Uterus (tissue), 4 donors: ENCODE data around the gene CYP2W1. TPM values are rescaled to one million over a fixed set of nuclear protein-coding genes. Genes with fewer than 3 reads are reported as not detected.
A peak's percentile ranks its signal among the peaks of the same experiment; 100 is the strongest.

Experiments used
- DNase-seq, 2 donors: peaks; one replicate each; pipeline ENCODE4 v3.0.0-alpha.2; 2019 to 2020
- H3K27ac ChIP-seq, 2 donors: fragments of 200-600 bp; sonication (generic); 1 replicate in 1 of 2; 2 replicates in 1 of 2; pipeline ENCODE4 v1.5.1; 2016 to 2018
- H3K27me3 ChIP-seq, 2 donors: fragments of 200-600 bp; sonication (generic); one replicate each; pipeline ENCODE4 v1.5.1; 2018 to 2019; ENCODE audit warnings: control low read depth in 1 of 2
- H3K36me3 ChIP-seq, 2 donors: fragments of 200-600 bp; sonication (generic); one replicate each; pipeline ENCODE4 v1.5.1; 2019; ENCODE audit warnings: control low read depth in 1 of 2
- H3K4me1 ChIP-seq, 2 donors: fragments of 200-600 bp; sonication (generic); one replicate each; pipeline ENCODE4 v1.5.1; 2018 to 2019; ENCODE audit warnings: control low read depth in 1 of 2
- H3K4me3 ChIP-seq, 2 donors: fragments of 200-600 bp; sonication (generic); 1 replicate in 1 of 2; 2 replicates in 1 of 2; pipeline ENCODE4 v1.5.1; 2018 to 2019; ENCODE audit warnings: mild to moderate bottlenecking in 1 of 2
- H3K9me3 ChIP-seq, 2 donors: fragments of 200-600 bp; sonication (generic); one replicate each; pipeline ENCODE4 v1.5.1; 2019; ENCODE audit warnings: control low read depth in 1 of 2
- POLR2A ChIP-seq, 2 donors: fragments of 450-650 bp; IDR thresholded peaks; one replicate each; pipeline ENCODE4 v1.6.1; 2016; ENCODE audit warnings: antibody characterized with exemption in 2 of 2, mild to moderate bottlenecking in 1 of 2, moderate library complexity in 1 of 2
- intact Hi-C: fragments of 100-400 bp; cut with DNase I; formaldehyde crosslinking; loops from one replicate; pipeline ENCODE4 v1.15.1; 2023; ENCODE audit warnings: low total_unique reads
- total RNA-seq, 4 donors: library from RNA; depleted of rRNA in 3 of 4; stranded (reverse); fragments of >200 nt in 3 of 4; gene quantifications; one replicate each; pipeline versions ENCODE4 v1.1.0 to v1.2.4, GENCODE V29; 2014 to 2023
- TF ChIP-seq, protein P1 (sequence below), 4 experiments: fragments of 200-600 bp in 2 of 4; fragments of 450-650 bp in 2 of 4; sonication (generic) in 2 of 4; IDR thresholded peaks; one replicate each; pipeline ENCODE4 v1.5.1; 2016 to 2019; ENCODE audit warnings: antibody characterized with exemption in 4 of 4, mild to moderate bottlenecking in 2 of 4, moderate library complexity in 1 of 4
- donor health status: DM: yes; HTN: yes; CAD: no.

The CYP2W1 gene
- total RNA-seq, 4 donors from 2014 or later = 6.6 TPM; not detected in 3

DNA sequence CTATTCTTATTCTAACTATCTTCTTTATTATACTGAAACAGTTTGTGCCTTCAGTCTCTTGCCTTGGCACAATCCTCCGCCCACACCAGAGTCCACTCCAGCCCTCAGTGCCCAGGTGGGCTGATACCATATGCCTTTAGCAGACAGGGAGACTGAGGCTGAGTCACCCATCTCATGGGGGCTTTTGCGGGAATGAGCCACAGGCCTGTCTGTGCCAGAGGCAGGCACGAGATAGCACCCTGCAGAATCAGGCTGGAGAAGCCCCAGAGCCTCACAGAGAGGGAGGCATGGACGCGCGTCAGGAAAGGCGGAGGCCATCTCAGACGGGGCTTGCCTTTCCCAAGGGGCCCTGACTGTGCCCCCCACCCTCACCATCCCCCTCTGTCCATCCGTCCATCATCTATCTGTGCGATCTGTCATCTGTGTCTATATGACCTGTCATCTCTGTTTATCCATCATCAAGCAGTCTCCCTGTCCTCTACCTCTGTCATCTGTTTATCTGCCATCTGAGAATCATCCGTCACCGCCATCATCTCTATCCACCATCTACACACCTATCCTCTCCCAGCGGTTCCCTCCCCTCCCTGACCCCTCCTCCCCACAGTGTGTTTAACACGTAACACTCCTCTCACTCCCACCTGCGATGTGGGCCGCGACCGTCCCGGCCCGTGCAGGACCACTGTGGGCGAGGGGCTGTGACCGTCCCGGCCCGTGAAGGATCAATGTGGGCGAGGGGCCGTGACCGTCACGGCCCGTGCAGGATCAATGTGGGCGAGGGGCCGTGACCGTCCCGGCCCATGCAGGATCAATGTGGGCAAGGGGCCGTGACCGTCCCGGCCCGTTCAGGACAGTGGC, 21.2 kb upstream of the CYP2W1 start:
- TF ChIP-seq, protein P1, sequence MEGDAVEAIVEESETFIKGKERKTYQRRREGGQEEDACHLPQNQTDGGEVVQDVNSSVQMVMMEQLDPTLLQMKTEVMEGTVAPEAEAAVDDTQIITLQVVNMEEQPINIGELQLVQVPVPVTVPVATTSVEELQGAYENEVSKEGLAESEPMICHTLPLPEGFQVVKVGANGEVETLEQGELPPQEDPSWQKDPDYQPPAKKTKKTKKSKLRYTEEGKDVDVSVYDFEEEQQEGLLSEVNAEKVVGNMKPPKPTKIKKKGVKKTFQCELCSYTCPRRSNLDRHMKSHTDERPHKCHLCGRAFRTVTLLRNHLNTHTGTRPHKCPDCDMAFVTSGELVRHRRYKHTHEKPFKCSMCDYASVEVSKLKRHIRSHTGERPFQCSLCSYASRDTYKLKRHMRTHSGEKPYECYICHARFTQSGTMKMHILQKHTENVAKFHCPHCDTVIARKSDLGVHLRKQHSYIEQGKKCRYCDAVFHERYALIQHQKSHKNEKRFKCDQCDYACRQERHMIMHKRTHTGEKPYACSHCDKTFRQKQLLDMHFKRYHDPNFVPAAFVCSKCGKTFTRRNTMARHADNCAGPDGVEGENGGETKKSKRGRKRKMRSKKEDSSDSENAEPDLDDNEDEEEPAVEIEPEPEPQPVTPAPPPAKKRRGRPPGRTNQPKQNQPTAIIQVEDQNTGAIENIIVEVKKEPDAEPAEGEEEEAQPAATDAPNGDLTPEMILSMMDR (IDR thresholded peaks at IDR 0.05) = no peak
- no peak for TF ChIP-seq POLR2A (IDR thresholded peaks at IDR 0.05)
- Histone ChIP-seq H3K4me1 (peaks cover 0 to 17% of the 10 kb centered on the region in 2 donors), H3K27ac (no peak overlapping the region), H3K9me3 (no peaks in the 10 kb centered on the region), H3K4me3 (no peak overlapping the region), H3K36me3 (no peaks in the 10 kb centered on the region), H3K27me3 (no peaks in the 10 kb centered on the region)
- DNase-seq = no peak
- intact Hi-C loops = no loop called here

DNA sequence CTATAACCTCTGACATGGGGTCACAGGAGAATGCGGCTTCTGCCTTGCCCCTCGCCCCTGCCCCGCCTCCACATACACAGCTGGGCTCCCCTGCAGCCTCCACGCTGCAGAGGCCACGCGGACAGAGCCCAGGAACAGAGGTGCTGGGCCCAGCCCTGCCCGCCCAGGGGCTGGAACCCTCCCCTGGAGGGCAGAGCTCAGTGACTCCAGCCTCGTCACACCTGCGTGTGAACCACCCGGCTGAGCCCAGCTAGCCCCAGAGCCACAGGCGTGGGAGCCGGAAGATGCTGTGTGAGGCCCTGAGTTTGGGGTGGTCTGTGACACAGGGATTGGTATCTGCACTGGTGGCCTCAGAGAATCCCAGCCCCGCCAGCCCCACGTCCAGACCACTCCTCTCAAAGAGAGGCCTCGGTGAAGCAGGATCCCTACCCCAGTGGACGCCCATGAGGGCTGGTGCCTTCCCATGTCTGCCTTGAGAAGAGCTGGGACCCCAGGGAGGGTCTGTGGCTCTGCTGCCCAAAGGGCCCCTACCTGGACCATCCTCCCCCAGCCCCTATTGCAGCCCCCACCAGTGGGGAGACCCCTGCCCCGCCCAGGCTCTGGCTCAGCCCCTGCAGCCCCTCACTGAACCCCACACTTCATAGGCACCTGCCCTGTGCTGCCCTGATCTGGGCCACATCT, 20.4 kb upstream of the CYP2W1 start:
- H3K4me3 ChIP-seq = no peak overlapping the region
- no peak for TF ChIP-seq POLR2A (IDR thresholded peaks at IDR 0.05)
- peaks cover 0 to 17% of the 10 kb centered on the region in 2 donors for H3K4me1 ChIP-seq
- no peak overlapping the region for H3K27ac ChIP-seq
- H3K9me3 ChIP-seq = no peaks in the 10 kb centered on the region
- intact Hi-C loops = no loop called here
- no peaks in the 10 kb centered on the region for H3K36me3 ChIP-seq
- no peaks in the 10 kb centered on the region for H3K27me3 ChIP-seq
- DNase-seq = no peak

DNA sequence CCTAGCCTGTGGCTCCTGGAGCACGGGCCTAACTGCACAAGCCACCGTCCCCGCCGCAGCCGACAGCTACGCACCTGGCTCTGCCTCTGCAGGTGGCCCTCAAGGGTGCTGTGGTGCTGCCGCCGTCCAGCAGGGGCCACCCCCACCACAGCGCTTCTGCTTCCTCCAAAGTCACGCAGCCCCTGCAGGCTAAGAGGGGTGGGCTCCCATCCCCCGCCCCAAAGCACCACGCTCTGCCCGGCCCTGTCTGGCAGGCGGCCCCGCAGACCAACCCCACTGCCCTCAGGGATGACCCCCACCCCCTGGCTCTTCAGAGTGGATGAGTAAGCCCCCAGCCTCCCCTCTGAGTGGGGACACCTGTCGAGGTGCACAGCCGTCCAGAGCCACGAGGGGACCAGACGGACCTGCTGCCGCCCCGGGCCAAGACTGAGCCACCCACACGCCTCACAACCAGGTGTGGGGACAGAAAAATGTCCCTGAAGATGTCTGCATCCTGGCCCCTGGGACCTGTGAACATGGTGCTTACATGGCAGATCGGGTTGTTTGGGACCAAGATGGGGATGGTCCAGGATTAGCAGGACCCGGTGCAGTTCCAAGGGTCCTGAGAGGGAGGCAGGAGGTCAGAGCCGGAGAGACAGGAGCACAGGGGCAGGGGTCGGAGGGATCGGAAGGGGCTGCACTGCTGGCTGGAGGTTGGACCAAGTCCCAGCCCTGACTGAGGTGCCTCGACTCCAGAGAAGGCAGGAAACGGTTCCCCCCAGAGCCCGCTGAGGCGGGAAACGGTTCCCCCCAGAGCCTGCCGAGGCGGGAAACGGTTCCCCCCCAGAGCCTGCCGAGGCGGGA, 19.5 kb upstream of the CYP2W1 start:
- no peaks in the 10 kb centered on the region for H3K36me3 ChIP-seq
- no peaks in the 10 kb centered on the region for H3K27me3 ChIP-seq
- no peak for DNase-seq
- no peak for TF ChIP-seq POLR2A (IDR thresholded peaks at IDR 0.05)
- TF ChIP-seq, protein P1 (IDR thresholded peaks at IDR 0.05) = no peak
- H3K27ac ChIP-seq = peak overlapping the region; percentile 77 to 92
- intact Hi-C loops = no loop called here
- no peak overlapping the region for H3K4me3 ChIP-seq
- H3K9me3 ChIP-seq = no peaks in the 10 kb centered on the region
- peaks cover 0 to 17% of the 10 kb centered on the region in 2 donors for H3K4me1 ChIP-seq

DNA sequence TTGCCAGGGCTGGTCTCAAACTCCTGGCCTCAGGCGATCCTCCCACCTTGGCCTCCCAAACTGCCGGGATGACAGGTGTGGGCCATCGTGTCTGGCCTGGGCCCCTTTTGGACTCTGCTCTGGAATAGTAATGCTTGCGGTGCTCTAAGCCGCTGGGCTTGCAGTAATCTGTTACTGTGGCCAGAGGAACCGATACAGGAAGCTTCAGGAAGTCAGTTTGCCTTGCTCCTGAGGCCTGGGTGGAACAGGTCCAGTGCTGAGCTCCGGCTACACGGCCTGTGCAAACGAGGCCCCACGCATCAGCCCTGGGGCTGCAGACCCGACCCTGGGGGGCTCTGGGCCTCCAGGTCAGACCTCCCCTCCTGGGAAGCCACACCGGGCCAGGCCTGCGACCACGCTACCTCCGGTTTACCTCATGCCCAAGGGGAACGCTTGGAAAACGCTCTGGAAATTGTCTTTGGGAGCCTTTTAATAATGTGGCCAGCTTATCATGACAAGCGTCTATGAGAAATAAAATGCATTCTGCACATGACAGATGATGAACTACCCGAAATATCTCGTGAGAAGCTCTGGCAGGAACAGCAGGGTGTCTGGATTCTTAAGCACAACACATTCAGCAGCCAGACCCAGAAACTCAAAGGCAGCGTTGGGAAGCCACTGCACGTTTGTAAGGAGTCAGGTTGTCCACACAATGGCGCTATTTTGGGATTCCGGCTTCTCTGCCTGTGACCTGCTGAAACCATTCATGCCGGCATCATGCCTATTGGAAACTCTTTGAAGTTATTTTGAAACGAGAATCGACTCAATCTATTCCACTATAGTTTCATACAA, 18.4 kb upstream of the CYP2W1 start:
- intact Hi-C loops = no loop called here
- TF ChIP-seq, protein P1 (IDR thresholded peaks at IDR 0.05) = peak in 3 of 4 experiments; percentile 19 to 35 (median 32)
- TF ChIP-seq POLR2A (IDR thresholded peaks at IDR 0.05) = no peak
- peak; percentile 63 to 77 for DNase-seq
- Histone ChIP-seq H3K4me1 (peaks cover 0 to 17% of the 10 kb centered on the region in 2 donors), H3K36me3 (no peaks in the 10 kb centered on the region), H3K4me3 (no peak overlapping the region), H3K27ac (peak overlapping the region; percentile 77 to 92), H3K27me3 (no peaks in the 10 kb centered on the region), H3K9me3 (no peaks in the 10 kb centered on the region)
